ENCODE measurements around the gene ANKS1A.

The ANKS1A gene

DNA sequence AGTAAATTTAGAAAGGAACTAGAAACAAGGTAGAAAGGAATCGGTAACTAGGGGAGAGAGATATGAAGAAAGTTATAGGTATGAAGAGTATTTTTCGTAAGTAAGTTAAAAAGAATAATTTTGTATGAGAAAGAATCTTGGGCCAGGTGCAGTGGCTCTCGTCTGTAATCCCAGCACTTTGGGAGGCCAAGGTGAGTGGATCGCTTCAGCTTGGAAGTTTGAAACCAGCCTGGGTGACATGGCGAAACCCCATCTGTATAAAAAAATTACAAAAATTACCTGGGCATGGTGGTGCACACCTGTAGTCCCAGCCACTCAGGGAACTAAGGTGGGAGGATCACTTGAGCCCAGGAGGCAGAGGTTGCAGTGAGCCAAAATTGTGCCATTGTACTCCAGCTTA lies 210.1 kb downstream of the ANKS1A start:
- H3K27ac ChIP-seq (ENCODE audit: extremely low read depth, low read depth, low read length): no peak overlapping the region
- H3K4me1 ChIP-seq (ENCODE audit: control insufficient read depth, insufficient read depth, low read length): peaks cover 18% of the 10 kb centered on the region
- TF ChIP-seq ZNF202 (tag by site-specific recombination; IDR thresholded peaks at IDR 0.05; ENCODE audit: borderline replicate concordance) (no peak), ZNF658 (tag by site-specific recombination; IDR thresholded peaks at IDR 0.05) (no peak), ZNF624 (tag by site-specific recombination; IDR thresholded peaks at IDR 0.05) (no peak), ZNF169 (tag by site-specific recombination; IDR thresholded peaks at IDR 0.05) (no peak), ZNF629 (tag by site-specific recombination; IDR thresholded peaks at IDR 0.05) (no peak), ZBTB8A (tag by site-specific recombination; IDR thresholded peaks at IDR 0.05) (no peak), ZNF664 (tag by site-specific recombination; IDR thresholded peaks at IDR 0.05) (no peak), ZNF266 (tag by site-specific recombination; IDR thresholded peaks at IDR 0.05; ENCODE audit: low read depth) (no peak), ZNF76 (tag by site-specific recombination; IDR thresholded peaks at IDR 0.05; ENCODE audit: borderline replicate concordance, low read depth) (no peak), ZNF837 (tag by site-specific recombination; IDR thresholded peaks at IDR 0.05) (no peak)
- TF ChIP-seq, protein P1, sequence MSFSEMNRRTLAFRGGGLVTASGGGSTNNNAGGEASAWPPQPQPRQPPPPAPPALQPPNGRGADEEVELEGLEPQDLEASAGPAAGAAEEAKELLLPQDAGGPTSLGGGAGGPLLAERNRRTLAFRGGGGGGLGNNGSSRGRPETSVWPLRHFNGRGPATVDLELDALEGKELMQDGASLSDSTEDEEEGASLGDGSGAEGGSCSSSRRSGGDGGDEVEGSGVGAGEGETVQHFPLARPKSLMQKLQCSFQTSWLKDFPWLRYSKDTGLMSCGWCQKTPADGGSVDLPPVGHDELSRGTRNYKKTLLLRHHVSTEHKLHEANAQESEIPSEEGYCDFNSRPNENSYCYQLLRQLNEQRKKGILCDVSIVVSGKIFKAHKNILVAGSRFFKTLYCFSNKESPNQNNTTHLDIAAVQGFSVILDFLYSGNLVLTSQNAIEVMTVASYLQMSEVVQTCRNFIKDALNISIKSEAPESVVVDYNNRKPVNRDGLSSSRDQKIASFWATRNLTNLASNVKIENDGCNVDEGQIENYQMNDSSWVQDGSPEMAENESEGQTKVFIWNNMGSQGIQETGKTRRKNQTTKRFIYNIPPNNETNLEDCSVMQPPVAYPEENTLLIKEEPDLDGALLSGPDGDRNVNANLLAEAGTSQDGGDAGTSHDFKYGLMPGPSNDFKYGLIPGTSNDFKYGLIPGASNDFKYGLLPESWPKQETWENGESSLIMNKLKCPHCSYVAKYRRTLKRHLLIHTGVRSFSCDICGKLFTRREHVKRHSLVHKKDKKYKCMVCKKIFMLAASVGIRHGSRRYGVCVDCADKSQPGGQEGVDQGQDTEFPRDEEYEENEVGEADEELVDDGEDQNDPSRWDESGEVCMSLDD (tag by site-specific recombination; IDR thresholded peaks at IDR 0.05): no peak
- TF ChIP-seq, protein P2, sequence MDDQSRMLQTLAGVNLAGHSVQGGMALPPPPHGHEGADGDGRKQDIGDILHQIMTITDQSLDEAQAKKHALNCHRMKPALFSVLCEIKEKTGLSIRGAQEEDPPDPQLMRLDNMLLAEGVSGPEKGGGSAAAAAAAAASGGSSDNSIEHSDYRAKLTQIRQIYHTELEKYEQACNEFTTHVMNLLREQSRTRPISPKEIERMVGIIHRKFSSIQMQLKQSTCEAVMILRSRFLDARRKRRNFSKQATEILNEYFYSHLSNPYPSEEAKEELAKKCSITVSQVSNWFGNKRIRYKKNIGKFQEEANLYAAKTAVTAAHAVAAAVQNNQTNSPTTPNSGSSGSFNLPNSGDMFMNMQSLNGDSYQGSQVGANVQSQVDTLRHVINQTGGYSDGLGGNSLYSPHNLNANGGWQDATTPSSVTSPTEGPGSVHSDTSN (CRISPR knock-in tag; IDR thresholded peaks at IDR 0.05): no peak
- TF ChIP-seq, protein P3, sequence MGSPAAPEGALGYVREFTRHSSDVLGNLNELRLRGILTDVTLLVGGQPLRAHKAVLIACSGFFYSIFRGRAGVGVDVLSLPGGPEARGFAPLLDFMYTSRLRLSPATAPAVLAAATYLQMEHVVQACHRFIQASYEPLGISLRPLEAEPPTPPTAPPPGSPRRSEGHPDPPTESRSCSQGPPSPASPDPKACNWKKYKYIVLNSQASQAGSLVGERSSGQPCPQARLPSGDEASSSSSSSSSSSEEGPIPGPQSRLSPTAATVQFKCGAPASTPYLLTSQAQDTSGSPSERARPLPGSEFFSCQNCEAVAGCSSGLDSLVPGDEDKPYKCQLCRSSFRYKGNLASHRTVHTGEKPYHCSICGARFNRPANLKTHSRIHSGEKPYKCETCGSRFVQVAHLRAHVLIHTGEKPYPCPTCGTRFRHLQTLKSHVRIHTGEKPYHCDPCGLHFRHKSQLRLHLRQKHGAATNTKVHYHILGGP (tag by site-specific recombination; IDR thresholded peaks at IDR 0.05): no peak
- TF ChIP-seq, protein P4, sequence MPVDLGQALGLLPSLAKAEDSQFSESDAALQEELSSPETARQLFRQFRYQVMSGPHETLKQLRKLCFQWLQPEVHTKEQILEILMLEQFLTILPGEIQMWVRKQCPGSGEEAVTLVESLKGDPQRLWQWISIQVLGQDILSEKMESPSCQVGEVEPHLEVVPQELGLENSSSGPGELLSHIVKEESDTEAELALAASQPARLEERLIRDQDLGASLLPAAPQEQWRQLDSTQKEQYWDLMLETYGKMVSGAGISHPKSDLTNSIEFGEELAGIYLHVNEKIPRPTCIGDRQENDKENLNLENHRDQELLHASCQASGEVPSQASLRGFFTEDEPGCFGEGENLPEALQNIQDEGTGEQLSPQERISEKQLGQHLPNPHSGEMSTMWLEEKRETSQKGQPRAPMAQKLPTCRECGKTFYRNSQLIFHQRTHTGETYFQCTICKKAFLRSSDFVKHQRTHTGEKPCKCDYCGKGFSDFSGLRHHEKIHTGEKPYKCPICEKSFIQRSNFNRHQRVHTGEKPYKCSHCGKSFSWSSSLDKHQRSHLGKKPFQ (tag by site-specific recombination; IDR thresholded peaks at IDR 0.05): no peak
- no peak overlapping the region for H3K4me3 ChIP-seq (ENCODE audit: low read depth, low read length)
- CTCF ChIA-PET: interaction anchor here (0.8 to 2.1 kb wide), 3 partner anchors 39 to 106 kb away, joined by 4 to 8 read pairs (median 6); no protein-coding TSS in a partner anchor
- POLR2A ChIA-PET: no interaction called here
- no peaks in the 10 kb centered on the region for H3K9me3 ChIP-seq (ENCODE audit: control insufficient read depth, insufficient read depth, low read depth, low read length)
- no peaks in the 10 kb centered on the region for H3K36me3 ChIP-seq (ENCODE audit: control insufficient read depth in 2 of 2, insufficient read depth in 1 of 2, low read length in 2 of 2)

DNA sequence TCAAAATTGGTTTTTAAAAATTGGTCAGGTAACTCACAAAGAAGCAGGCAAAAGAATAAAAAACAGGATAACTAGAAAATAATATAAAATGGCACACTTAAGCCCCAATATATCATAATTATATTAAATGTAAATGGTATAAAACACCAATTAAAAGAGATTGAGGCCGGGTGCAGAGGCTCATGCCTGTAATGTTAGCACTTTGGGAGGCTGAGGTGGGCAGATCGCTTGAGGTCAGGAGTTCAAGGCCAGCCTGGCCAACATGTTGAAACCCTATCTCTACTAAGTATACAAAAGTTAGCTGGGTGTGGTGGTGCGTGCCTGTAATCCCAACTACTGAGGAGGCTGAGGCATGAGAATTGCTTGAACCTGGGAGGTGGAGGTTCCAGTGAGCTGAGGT lies 216.0 kb downstream of the ANKS1A start:
- ChIA-PET CTCF (interaction anchor here (0.8 to 0.9 kb wide), 2 partner anchors 35 to 118 kb away, joined by 3 to 5 read pairs; no protein-coding TSS in a partner anchor), POLR2A (no interaction called here)
- TF ChIP-seq ZNF48 (tag by site-specific recombination; IDR thresholded peaks at IDR 0.05) (no peak), ZNF510 (tag by site-specific recombination; IDR thresholded peaks at IDR 0.05; ENCODE audit: insufficient replicate concordance) (no peak), BCL11B (tag by site-specific recombination; IDR thresholded peaks at IDR 0.05; ENCODE audit: low read depth) (no peak), KLF16 (tag by site-specific recombination; IDR thresholded peaks at IDR 0.05) (no peak), YY1 (tag by site-specific recombination; IDR thresholded peaks at IDR 0.05) (no peak), KLF1 (tag by site-specific recombination; IDR thresholded peaks at IDR 0.05) (no peak), ZEB2 (tag by site-specific recombination; IDR thresholded peaks at IDR 0.05) (no peak)
- TF ChIP-seq, protein P5, sequence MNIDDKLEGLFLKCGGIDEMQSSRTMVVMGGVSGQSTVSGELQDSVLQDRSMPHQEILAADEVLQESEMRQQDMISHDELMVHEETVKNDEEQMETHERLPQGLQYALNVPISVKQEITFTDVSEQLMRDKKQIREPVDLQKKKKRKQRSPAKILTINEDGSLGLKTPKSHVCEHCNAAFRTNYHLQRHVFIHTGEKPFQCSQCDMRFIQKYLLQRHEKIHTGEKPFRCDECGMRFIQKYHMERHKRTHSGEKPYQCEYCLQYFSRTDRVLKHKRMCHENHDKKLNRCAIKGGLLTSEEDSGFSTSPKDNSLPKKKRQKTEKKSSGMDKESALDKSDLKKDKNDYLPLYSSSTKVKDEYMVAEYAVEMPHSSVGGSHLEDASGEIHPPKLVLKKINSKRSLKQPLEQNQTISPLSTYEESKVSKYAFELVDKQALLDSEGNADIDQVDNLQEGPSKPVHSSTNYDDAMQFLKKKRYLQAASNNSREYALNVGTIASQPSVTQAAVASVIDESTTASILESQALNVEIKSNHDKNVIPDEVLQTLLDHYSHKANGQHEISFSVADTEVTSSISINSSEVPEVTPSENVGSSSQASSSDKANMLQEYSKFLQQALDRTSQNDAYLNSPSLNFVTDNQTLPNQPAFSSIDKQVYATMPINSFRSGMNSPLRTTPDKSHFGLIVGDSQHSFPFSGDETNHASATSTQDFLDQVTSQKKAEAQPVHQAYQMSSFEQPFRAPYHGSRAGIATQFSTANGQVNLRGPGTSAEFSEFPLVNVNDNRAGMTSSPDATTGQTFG (tag by site-specific recombination; IDR thresholded peaks at IDR 0.05; ENCODE audit: borderline replicate concordance): no peak
- TF ChIP-seq, protein P6, sequence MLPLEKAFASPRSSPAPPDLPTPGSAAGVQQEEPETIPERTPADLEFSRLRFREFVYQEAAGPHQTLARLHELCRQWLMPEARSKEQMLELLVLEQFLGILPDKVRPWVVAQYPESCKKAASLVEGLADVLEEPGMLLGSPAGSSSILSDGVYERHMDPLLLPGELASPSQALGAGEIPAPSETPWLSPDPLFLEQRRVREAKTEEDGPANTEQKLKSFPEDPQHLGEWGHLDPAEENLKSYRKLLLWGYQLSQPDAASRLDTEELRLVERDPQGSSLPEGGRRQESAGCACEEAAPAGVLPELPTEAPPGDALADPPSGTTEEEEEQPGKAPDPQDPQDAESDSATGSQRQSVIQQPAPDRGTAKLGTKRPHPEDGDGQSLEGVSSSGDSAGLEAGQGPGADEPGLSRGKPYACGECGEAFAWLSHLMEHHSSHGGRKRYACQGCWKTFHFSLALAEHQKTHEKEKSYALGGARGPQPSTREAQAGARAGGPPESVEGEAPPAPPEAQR (tag by site-specific recombination; IDR thresholded peaks at IDR 0.05): no peak
- TF ChIP-seq, protein P7, sequence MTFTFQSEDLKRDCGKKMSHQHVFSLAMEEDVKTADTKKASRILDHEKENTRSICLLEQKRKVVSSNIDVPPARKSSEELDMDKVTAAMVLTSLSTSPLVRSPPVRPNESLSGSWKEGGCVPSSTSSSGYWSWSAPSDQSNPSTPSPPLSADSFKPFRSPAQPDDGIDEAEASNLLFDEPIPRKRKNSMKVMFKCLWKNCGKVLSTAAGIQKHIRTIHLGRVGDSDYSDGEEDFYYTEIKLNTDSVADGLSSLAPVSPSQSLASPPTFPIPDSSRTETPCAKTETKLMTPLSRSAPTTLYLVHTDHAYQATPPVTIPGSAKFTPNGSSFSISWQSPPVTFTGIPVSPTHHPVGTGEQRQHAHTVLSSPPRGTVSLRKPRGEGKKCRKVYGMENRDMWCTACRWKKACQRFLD (tag by site-specific recombination; IDR thresholded peaks at IDR 0.05): no peak

More for the DNA sequence above, 216.0 kb downstream of the ANKS1A start:
- H3K27ac ChIP-seq (ENCODE audit: extremely low read depth, low read depth, low read length): no peak overlapping the region
- H3K4me1 ChIP-seq (ENCODE audit: control insufficient read depth, insufficient read depth, low read length): no peaks in the 10 kb centered on the region
- H3K4me3 ChIP-seq (ENCODE audit: low read depth, low read length): no peak overlapping the region
- H3K9me3 ChIP-seq (ENCODE audit: control insufficient read depth, insufficient read depth, low read depth, low read length): no peaks in the 10 kb centered on the region
- H3K36me3 ChIP-seq (ENCODE audit: control insufficient read depth in 2 of 2, insufficient read depth in 1 of 2, low read length in 2 of 2): no peaks in the 10 kb centered on the region

All from HEK293 (cell line).